Epithelial cell of esophagus (primary cell): Measurements from ENCODE around the gene DEFB129.
A peak's percentile ranks its signal among the peaks of the same experiment; 100 is the strongest.
"Not testable (repeated sequence)": the region's sequence is repeated elsewhere in the genome, so short reads cannot be mapped to it uniquely, and the experiment has no call there.

Experiments
- DNase-seq: peaks from one replicate; pipeline ENCODE4 v3.0.0; 2010; ENCODE audit warnings: low read depth
- H3K4me3 ChIP-seq: 2 replicates; pipeline ENCODE4 v1.5.1; 2011; ENCODE audit warnings: mild to moderate bottlenecking, low read length, control low read depth
- CTCF ChIP-seq: IDR thresholded peaks from 2 replicates; pipeline ENCODE4 v1.5.1; 2011; ENCODE audit warnings: low read depth, mild to moderate bottlenecking, low read length, control low read depth, inconsistent platforms; ENCODE audit not compliant: insufficient read depth; ENCODE audit errors: missing control alignments

The DEFB129 gene

GRCh38 chr20:251354-251753, 24.3 kb downstream of the DEFB129 start:
- TF ChIP-seq CTCF = no peak
- DNase-seq = no peak
- no peak overlapping the region for H3K4me3 ChIP-seq

- DNase-seq = no peak
- H3K4me3 ChIP-seq = no peak overlapping the region
- TF ChIP-seq CTCF = no peak
These were observed 25.7 kb downstream of the DEFB129 start for GRCh38 chr20:252801-253200.

GRCh38 chr20:253447-253846, 26.4 kb downstream of the DEFB129 start:
- not testable (repeated sequence) for H3K4me3 ChIP-seq, DNase-seq

- no peak within 1 kb of the TSS for H3K4me3 ChIP-seq
- DNase-seq = no peak
- no peak for TF ChIP-seq CTCF
These were observed 30.4 kb downstream of the DEFB129 start, which contains the start of gene DEFB132 for GRCh38 chr20:257419-257818. TSS of gene DEFB132 (plus strand) at chr20:257724. CDS start at chr20:257779, 55 bp downstream.

- no peak overlapping the region for H3K4me3 ChIP-seq
- TF ChIP-seq CTCF = no peak
- no peak for DNase-seq
These were observed 31.3 kb downstream of the DEFB129 start for GRCh38 chr20:258269-258858.

GRCh38 chr20:258963-259362, 31.9 kb downstream of the DEFB129 start:
- peak; percentile 27 for DNase-seq
- TF ChIP-seq CTCF = no peak
- no peak overlapping the region for H3K4me3 ChIP-seq

- no peak for TF ChIP-seq CTCF
- DNase-seq = no peak
- no peak overlapping the region for H3K4me3 ChIP-seq
These were observed 32.9 kb downstream of the DEFB129 start for GRCh38 chr20:259981-260380.
